ELR (cell line): ENCODE results near the gene CYTH1.

Source experiments
- DNase-seq: peaks from one replicate; pipeline ENCODE4 v3.0.0-alpha.2; 2015; ENCODE audit warnings: low read depth

CYTH1 gene

DNA sequence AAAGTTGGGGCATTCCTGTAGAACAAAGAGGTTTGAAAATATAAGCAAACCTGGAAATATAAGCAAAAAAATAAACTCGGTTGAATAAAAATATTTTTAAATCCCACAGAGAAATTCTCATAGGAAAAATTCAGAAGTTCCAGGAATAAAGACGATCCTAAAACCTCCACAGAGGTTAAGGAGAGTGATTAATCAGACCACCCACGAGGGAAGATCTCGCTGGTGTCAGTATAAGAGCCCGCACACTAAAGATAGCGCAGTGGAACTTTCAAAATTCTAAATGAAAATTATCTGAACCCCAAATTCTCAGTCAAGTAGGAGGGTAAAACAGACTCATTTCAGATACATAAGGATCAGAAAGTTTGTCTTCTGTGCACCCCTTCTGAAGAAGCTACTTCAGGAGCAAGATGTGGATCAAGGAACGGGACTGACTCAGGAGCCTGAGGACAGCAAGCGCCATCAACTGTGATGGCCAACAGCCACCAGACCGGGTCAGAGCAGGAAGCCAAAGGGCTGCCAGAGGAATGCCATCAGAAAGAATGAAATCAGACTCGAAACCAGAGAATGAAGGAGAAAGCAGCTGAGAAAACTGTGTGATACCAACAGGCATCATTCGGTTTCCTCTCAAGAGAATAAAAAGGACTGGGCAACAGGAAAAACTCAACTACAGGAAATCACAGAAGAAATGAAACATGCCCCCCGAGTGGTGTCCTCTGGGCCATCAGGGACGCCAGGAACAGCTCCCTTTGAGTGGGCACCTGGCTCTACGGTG lies 66.9 kb downstream of the CYTH1 start:
- no peak for DNase-seq

GRCh38 chr17:78714534-78714933 lies 67.5 kb downstream of the CYTH1 start:
- no peak for DNase-seq

DNA sequence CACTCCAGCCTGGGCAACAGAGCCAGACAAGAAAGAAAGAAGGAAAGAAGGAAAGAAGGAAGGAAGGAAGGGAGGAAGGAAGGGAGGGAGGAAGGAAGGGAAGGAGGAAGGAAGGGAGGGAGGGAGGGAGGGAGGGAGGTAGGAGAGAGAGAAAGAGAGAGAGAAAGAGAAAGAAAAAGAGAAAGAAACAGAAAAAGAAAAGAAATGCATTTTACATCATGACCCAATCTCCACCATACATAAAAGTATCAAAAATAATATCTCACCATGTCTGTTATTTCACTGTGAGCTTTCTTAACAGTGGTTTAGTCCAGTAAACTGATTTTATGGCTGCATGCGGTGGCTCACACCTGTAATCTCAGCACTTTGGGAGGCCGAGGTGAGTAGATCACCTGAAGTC lies 70.0 kb downstream of the CYTH1 start:
- DNase-seq = no peak

- no peak for DNase-seq
Measured at GRCh38 chr17:78710607-78711006, 71.5 kb downstream of the CYTH1 start.

DNA sequence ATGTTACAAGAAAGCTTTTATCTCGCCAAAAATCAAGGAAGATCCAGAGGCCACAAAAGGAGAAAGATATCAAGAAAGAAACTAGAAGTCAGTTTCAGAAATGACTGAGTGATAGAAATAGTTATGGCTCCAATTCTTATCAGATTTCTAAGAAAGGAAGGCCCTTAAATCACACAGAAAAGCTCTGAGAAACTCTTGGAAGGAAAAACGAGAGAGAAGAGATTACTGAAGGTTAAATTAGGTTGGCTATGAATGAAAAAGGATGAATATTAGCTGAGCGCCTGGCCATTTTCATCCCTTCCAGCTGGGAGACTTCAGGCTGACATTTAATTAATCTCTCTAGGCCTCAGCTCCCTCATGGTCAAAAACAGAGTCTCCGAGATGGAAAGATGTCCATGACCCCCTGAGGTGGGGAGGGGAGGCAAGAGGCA lies 72.3 kb downstream of the CYTH1 start:
- no peak for DNase-seq

- DNase-seq = no peak
Measured at GRCh38 chr17:78709119-78709681, 72.9 kb downstream of the CYTH1 start.

- DNase-seq = peak; percentile 79
Measured at GRCh38 chr17:78708510-78708973, 73.5 kb downstream of the CYTH1 start.

- DNase-seq = no peak
Measured at GRCh38 chr17:78707923-78708322, 74.2 kb downstream of the CYTH1 start.

- peak; percentile 19 for DNase-seq
Measured at GRCh38 chr17:78707016-78707415, 75.1 kb downstream of the CYTH1 start.

- DNase-seq = peak; percentile 30
Measured at GRCh38 chr17:78706271-78706915, 75.7 kb downstream of the CYTH1 start.

DNA sequence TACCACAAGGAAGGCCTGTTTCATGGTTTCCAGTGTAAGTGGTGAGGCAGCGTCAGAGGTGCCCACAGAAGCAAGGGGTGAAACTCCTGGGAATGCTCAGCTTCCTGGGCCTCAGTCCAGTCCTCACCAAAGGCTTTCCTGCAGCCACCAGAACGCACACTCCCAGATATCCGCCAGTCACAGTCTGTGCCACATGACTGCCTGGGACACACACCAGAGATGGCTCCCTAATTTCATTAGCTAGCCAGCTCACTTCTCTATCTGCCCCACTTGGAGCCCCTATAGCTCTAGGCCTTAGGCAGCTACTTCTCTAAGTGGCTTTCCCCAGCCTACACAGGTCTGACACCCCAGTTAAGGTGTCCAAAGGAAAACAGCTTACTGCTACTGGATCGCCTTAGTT lies 77.0 kb downstream of the CYTH1 start:
- no peak for DNase-seq

DNA sequence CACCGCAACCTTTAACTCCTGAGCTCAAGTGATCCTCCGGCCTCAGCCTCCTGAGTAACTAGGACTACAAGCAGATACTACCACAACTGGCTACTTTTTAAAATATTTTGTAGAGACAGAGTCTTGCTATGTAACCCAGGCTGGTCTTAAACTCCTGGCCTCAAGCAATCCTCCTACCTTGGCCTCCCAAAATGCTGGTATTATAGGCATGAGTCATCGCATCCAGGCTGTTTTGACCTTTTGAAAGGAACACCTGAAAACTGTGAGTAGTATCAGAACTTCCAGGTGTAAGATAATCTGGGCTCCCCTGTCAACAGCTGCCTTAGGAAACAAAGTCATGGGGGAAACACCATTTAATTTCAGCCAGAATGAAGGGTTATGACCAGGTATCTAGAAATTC lies 77.5 kb downstream of the CYTH1 start:
- no peak for DNase-seq

- peak; percentile 62 for DNase-seq
Measured at GRCh38 chr17:78697554-78698343, 84.3 kb downstream of the CYTH1 start.

DNA sequence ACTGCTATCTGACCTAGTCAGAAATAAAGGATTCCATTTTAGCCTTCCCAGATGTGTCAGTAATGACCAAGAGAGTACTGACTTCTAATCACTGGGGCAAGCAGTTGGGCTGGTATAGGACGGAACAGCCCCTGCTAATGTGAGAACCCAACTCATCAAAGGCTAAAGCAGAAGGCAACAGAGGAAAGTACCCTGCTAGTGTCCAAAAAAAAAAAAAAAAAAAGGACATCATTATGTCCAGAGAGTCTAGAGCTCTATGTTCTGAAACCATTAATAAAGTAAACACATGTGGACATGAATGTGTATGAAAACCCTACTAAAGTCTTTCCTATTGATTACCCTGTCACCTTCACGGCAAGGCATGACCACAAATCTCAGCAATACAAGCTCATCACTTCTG lies 85.0 kb downstream of the CYTH1 start:
- DNase-seq = no peak

- DNase-seq = no peak
Measured at GRCh38 chr17:78696016-78696982, 85.8 kb downstream of the CYTH1 start.

GRCh38 chr17:78694805-78695531 lies 87.1 kb downstream of the CYTH1 start:
- DNase-seq = no peak

- DNase-seq = no peak
Measured at GRCh38 chr17:78693346-78694083, 88.6 kb downstream of the CYTH1 start.

GRCh38 chr17:78692460-78693010 lies 89.5 kb downstream of the CYTH1 start:
- no peak for DNase-seq

- DNase-seq = no peak
Measured at GRCh38 chr17:78689029-78689428, 93.0 kb downstream of the CYTH1 start.

DNA sequence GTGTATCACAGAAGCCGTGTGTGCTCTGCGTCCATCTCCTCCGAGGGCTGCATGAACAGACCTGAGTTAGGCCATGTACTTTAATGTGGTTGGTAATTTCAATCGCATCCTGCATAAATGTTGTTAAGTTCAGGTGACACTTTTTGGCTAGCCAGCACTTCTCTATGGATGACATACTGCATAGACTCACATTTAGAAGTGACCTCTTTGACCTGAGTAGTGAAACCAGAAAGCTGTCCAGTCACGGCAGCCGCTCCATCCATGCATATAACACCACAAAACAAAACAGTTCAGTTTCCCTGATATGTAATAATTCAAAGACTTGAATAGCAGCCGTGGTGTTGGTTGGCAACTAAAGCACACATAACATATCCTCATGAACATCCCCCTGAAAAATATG lies 94.1 kb downstream of the CYTH1 start:
- no peak for DNase-seq
